ENCODE measurements around the gene ABCD1. TPM values are rescaled to one million over a fixed set of nuclear protein-coding genes. Genes with fewer than 3 reads are reported as not detected.

The ABCD1 gene
- total RNA-seq, 1 experiment from 2014 or later, result 44.9 TPM

DNA sequence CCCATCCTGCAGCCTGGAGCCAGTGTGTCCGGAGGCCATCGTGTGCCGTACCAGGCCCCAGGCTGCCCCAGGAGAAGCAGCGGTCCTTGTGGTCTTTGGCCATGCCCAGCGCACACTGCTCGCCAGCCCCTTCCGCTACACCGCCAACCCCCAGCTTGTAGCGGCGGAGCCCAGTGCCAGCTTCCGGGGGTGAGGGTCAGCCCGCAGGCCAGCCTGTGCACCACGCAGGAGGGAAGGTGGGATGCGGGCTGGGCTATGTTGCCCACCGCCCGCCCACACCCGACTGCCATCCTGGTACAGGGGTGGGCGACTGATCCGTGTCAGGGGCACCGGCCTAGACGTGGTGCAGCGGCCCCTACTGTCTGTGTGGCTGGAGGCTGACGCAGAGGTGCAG is 48.6 kb downstream of the ABCD1 start:
- no peaks in the 10 kb centered on the region for H3K9me3 ChIP-seq (ENCODE audit: insufficient read depth, low read depth)
- H3K4me1 ChIP-seq (replicated peaks; ENCODE audit: insufficient read depth), result no peaks in the 10 kb centered on the region
- no peaks in the 10 kb centered on the region for H4K20me1 ChIP-seq (ENCODE audit: insufficient read depth)
- H3F3A ChIP-seq (ENCODE audit: insufficient read depth, low read depth), result no peaks in the 10 kb centered on the region
- intact Hi-C loops (cut with micrococcal nuclease; ENCODE audit: unreplicated experiment), result no loop called here
- ChIA-PET POLR2A (ENCODE audit: unreplicated experiment) (no interaction called here), CTCF (no interaction called here)
- no peaks in the 10 kb centered on the region for H3K9me2 ChIP-seq (ENCODE audit: insufficient read depth)
- no peak overlapping the region for H3K4me3 ChIP-seq
- H2AFZ ChIP-seq, result no peak overlapping the region
- H3K27me3 ChIP-seq (ENCODE audit: insufficient read depth, low read depth), result no peaks in the 10 kb centered on the region
- no peak for TF ChIP-seq EZH2 (IDR thresholded peaks at IDR 0.05; ENCODE audit: low read depth)
- no peak for TF ChIP-seq CTCF (conservative IDR thresholded peaks at IDR 0.05)
- no peaks in the 10 kb centered on the region for H3K79me2 ChIP-seq (ENCODE audit: low read depth)
- no peak overlapping the region for H3K4me2 ChIP-seq
- BruUV-seq (replicated peaks), result no TSS peak
- H3K27ac ChIP-seq, result no peak overlapping the region
- no peak for DNase-seq
- no peaks in the 10 kb centered on the region for H3K36me3 ChIP-seq (ENCODE audit: low read depth)

- ChIA-PET POLR2A (ENCODE audit: unreplicated experiment) (no interaction called here), CTCF (no interaction called here)
- Histone ChIP-seq H3K36me3 (ENCODE audit: low read depth) (no peaks in the 10 kb centered on the region), H3K79me2 (ENCODE audit: low read depth) (no peaks in the 10 kb centered on the region), H3K4me2 (no peak overlapping the region), H4K20me1 (ENCODE audit: insufficient read depth) (no peaks in the 10 kb centered on the region), H3K4me3 (no peak overlapping the region), H3K9me2 (ENCODE audit: insufficient read depth) (no peaks in the 10 kb centered on the region), H3K9me3 (ENCODE audit: insufficient read depth, low read depth) (no peaks in the 10 kb centered on the region), H3F3A (ENCODE audit: insufficient read depth, low read depth) (no peaks in the 10 kb centered on the region), H2AFZ (no peak overlapping the region), H3K27ac (no peak overlapping the region), H3K4me1 (replicated peaks; ENCODE audit: insufficient read depth) (no peaks in the 10 kb centered on the region), H3K27me3 (ENCODE audit: insufficient read depth, low read depth) (no peaks in the 10 kb centered on the region)
- no peak for TF ChIP-seq CTCF (conservative IDR thresholded peaks at IDR 0.05)
- TF ChIP-seq EZH2 (IDR thresholded peaks at IDR 0.05; ENCODE audit: low read depth), result no peak
- intact Hi-C loops (cut with micrococcal nuclease; ENCODE audit: unreplicated experiment), result no loop called here
- no TSS peak for BruUV-seq (replicated peaks)
- DNase-seq, result no peak
Observed at GRCh38 chrX:153773741-153774575, 49.3 kb downstream of the ABCD1 start.

- H3K4me2 ChIP-seq, result no peak overlapping the region
- H3K27ac ChIP-seq, result no peak overlapping the region
- no peaks in the 10 kb centered on the region for H4K20me1 ChIP-seq (ENCODE audit: insufficient read depth)
- H3K4me3 ChIP-seq, result no peak overlapping the region
- DNase-seq, result no peak
- H3K4me1 ChIP-seq (replicated peaks; ENCODE audit: insufficient read depth), result no peaks in the 10 kb centered on the region
- H3K36me3 ChIP-seq (ENCODE audit: low read depth), result no peaks in the 10 kb centered on the region
- CTCF ChIA-PET, result no interaction called here
- no peak overlapping the region for H2AFZ ChIP-seq
- H3F3A ChIP-seq (ENCODE audit: insufficient read depth, low read depth), result no peaks in the 10 kb centered on the region
- no TSS peak for BruUV-seq (replicated peaks)
- TF ChIP-seq EZH2 (IDR thresholded peaks at IDR 0.05; ENCODE audit: low read depth) (no peak), CTCF (conservative IDR thresholded peaks at IDR 0.05) (no peak)
- H3K9me3 ChIP-seq (ENCODE audit: insufficient read depth, low read depth), result no peaks in the 10 kb centered on the region
- no peaks in the 10 kb centered on the region for H3K79me2 ChIP-seq (ENCODE audit: low read depth)
- intact Hi-C loops (cut with micrococcal nuclease; ENCODE audit: unreplicated experiment), result no loop called here
- no peaks in the 10 kb centered on the region for H3K9me2 ChIP-seq (ENCODE audit: insufficient read depth)
- no peaks in the 10 kb centered on the region for H3K27me3 ChIP-seq (ENCODE audit: insufficient read depth, low read depth)
- POLR2A ChIA-PET (ENCODE audit: unreplicated experiment), result no interaction called here
Observed at GRCh38 chrX:153774576-153775292, 50.1 kb downstream of the ABCD1 start.

All from PC-9 (cell line).